Stimulated activated CD4-positive, alpha-beta T cell treated with anti-CD3 and anti-CD28 coated beads, Interleukin-15, amount 100 ng/mL, for 48 hours (primary cell): ENCODE measurements around the gene WASHC2C.
"Not testable (repeated sequence)": the region's sequence is repeated elsewhere in the genome, so short reads cannot be mapped to it uniquely, and the experiment has no call there.

Experiments
- DNase-seq, 2 donors: peaks; one replicate each; pipeline ENCODE4 v3.0.0-alpha.2; 2020; ENCODE audit warnings: low read depth in 2 of 2

The WASHC2C gene

GRCh38 chr10:45761622-45762021 lies 34.6 kb downstream of the WASHC2C start:
- DNase-seq = not testable (repeated sequence)

GRCh38 chr10:45763037-45763436 lies 36.0 kb downstream of the WASHC2C start:
- DNase-seq = not testable (repeated sequence)

- DNase-seq = not testable (repeated sequence)
Measured at GRCh38 chr10:45768334-45768733, 41.3 kb downstream of the WASHC2C start.

GRCh38 chr10:45771757-45772461 lies 44.8 kb downstream of the WASHC2C start:
- not testable (repeated sequence) for DNase-seq

GRCh38 chr10:45786217-45786616 lies 59.2 kb downstream of the WASHC2C start:
- not testable (repeated sequence) for DNase-seq

GRCh38 chr10:45787212-45787741 lies 60.2 kb downstream of the WASHC2C start:
- not testable (repeated sequence) for DNase-seq

- DNase-seq = not testable (repeated sequence)
Measured at GRCh38 chr10:45789991-45790390, 62.9 kb downstream of the WASHC2C start.

GRCh38 chr10:45790694-45791426 lies 63.8 kb downstream of the WASHC2C start:
- not testable (repeated sequence) for DNase-seq

- DNase-seq = not testable (repeated sequence)
Measured at GRCh38 chr10:45794761-45795160, 67.7 kb downstream of the WASHC2C start.

- DNase-seq = not testable (repeated sequence)
Measured at GRCh38 chr10:45803060-45804010, 76.3 kb downstream of the WASHC2C start.

GRCh38 chr10:45804996-45805395 lies 77.9 kb downstream of the WASHC2C start:
- DNase-seq = not testable (repeated sequence)

GRCh38 chr10:45809837-45810236 lies 82.8 kb downstream of the WASHC2C start:
- no peak for DNase-seq

GRCh38 chr10:45811075-45811474 lies 84.0 kb downstream of the WASHC2C start:
- DNase-seq = no peak

- not testable (repeated sequence) for DNase-seq
Measured at GRCh38 chr10:45812959-45813358, 85.9 kb downstream of the WASHC2C start.

GRCh38 chr10:45814146-45814545 lies 87.1 kb downstream of the WASHC2C start:
- DNase-seq = not testable (repeated sequence)

- DNase-seq = no peak
Measured at GRCh38 chr10:45817130-45817859, 90.2 kb downstream of the WASHC2C start.

GRCh38 chr10:45817912-45818311 lies 90.8 kb downstream of the WASHC2C start:
- DNase-seq = no peak

GRCh38 chr10:45819552-45819951 lies 92.5 kb downstream of the WASHC2C start:
- no peak for DNase-seq

- DNase-seq = not testable (repeated sequence)
Measured at GRCh38 chr10:45820107-45820830, 93.2 kb downstream of the WASHC2C start.

GRCh38 chr10:45822918-45823317 lies 95.9 kb downstream of the WASHC2C start:
- DNase-seq = not testable (repeated sequence)
